H1 (cell line): Measurements from ENCODE around the gene CRK. TPM values are rescaled to one million over a fixed set of nuclear protein-coding genes. Genes with fewer than 3 reads are reported as not detected.

Experiments used
- CTCF ChIA-PET: fragments of 300-600 bp; sonication (Branson Sonifier 250); formaldehyde crosslinking; loops from one replicate; lab custom pipeline; 2021; ENCODE audit not compliant: partially characterized antibody; lab: Charles Lee
- POLR2A ChIA-PET: fragments of 300-600 bp; sonication (Branson Sonifier 250); formaldehyde crosslinking; loops from one replicate; lab custom pipeline; 2021; ENCODE audit warnings: inconsistent platforms; ENCODE audit not compliant: partially characterized antibody; lab: Charles Lee
- DNase-seq, 2 experiments: peaks; one replicate each; pipeline versions ENCODE4 v3.0.0 to v3.0.0-alpha.2; 2010 to 2022; ENCODE audit warnings: low spot score in 2 of 2, low read depth in 1 of 2, mixed read lengths in 1 of 2
- FAIRE-seq: peaks from 2 replicates; lab custom pipeline; 2011; peaks lifted over from hg19 to GRCh38; lab: Jason Lieb, UNC
- H2AFZ ChIP-seq: 2 replicates; pipeline ENCODE4 v1.8.1; 2012; ENCODE audit warnings: low read length, inconsistent platforms
- H2AK5ac ChIP-seq: 2 replicates; pipeline ENCODE4 v1.6.1; 2013; ENCODE audit warnings: low read depth, low read length
- H2BK120ac ChIP-seq: replicated peaks from 2 replicates; pipeline ENCODE3; 2013; ENCODE audit warnings: low read depth, low read length, inconsistent platforms
- H2BK12ac ChIP-seq: 2 replicates; pipeline ENCODE4 v1.6.1; 2013; ENCODE audit warnings: low read depth, low read length
- H2BK15ac ChIP-seq: 2 replicates; pipeline ENCODE4 v1.6.1; 2013; ENCODE audit warnings: low read length
- H2BK20ac ChIP-seq: 2 replicates; pipeline ENCODE4 v1.6.1; 2013; ENCODE audit warnings: low read length
- H2BK5ac ChIP-seq: 2 replicates; pipeline ENCODE4 v1.6.1; 2013; ENCODE audit warnings: low read depth, low read length
- H3K14ac ChIP-seq: 2 replicates; pipeline ENCODE4 v1.6.1; 2013; ENCODE audit warnings: inconsistent platforms; ENCODE audit not compliant: insufficient read length
- H3K18ac ChIP-seq: 2 replicates; pipeline ENCODE4 v1.6.1; 2013; ENCODE audit warnings: low read length; ENCODE audit errors: extremely low read depth
- H3K23ac ChIP-seq: 2 replicates; pipeline ENCODE4 v1.6.1; 2013; ENCODE audit warnings: inconsistent platforms; ENCODE audit not compliant: insufficient read length
- H3K23me2 ChIP-seq: 2 replicates; pipeline ENCODE4 v1.6.1; 2013; ENCODE audit warnings: low read depth, low read length
- H3K27ac ChIP-seq: 2 replicates; pipeline ENCODE4 v1.6.1; 2011; ENCODE audit warnings: low read depth, low read length, inconsistent platforms
- H3K27me3 ChIP-seq, 4 experiments: replicated peaks in 1 of 4; 1 replicate in 1 of 4; 2 replicates in 3 of 4; pipeline versions ENCODE4 v1.6.1 to v1.8.1; 2011 to 2013; ENCODE audit warnings: low read length in 3 of 4, mild to moderate bottlenecking in 3 of 4, inconsistent platforms in 2 of 4, mixed read lengths in 2 of 4, moderate library complexity in 1 of 4; ENCODE audit not compliant: control insufficient read depth in 3 of 4, insufficient read depth in 3 of 4; ENCODE audit errors: extremely low read depth in 1 of 4
- H3K36me3 ChIP-seq, 4 experiments: 2 replicates each; pipeline versions ENCODE4 v1.6.1 to v1.8.1; 2011 to 2013; ENCODE audit warnings: mild to moderate bottlenecking in 4 of 4, low read length in 3 of 4, moderate library complexity in 2 of 4, control low read depth in 1 of 4, inconsistent platforms in 1 of 4; ENCODE audit not compliant: insufficient read depth in 4 of 4, control insufficient read depth in 2 of 4
- H3K4ac ChIP-seq: replicated peaks from 2 replicates; pipeline ENCODE3; 2013; ENCODE audit warnings: low read length, low read depth, mixed read lengths, inconsistent platforms; ENCODE audit not compliant: insufficient read length
- H3K4me1 ChIP-seq, 4 experiments: replicated peaks in 1 of 4; 1 replicate in 1 of 4; 2 replicates in 3 of 4; pipeline versions ENCODE4 v1.6.1 to v1.8.1; 2011 to 2013; ENCODE audit warnings: low read length in 3 of 4, inconsistent platforms in 2 of 4, mixed read lengths in 1 of 4; ENCODE audit not compliant: insufficient read depth in 4 of 4, control insufficient read depth in 3 of 4
- H3K4me2 ChIP-seq, 2 experiments: 2 replicates each; pipeline versions ENCODE4 v1.6.1 to v1.8.1; 2011 to 2013; ENCODE audit warnings: low read depth in 2 of 2, low read length in 2 of 2, control low read depth in 1 of 2, inconsistent platforms in 1 of 2, mild to moderate bottlenecking in 1 of 2; ENCODE audit not compliant: insufficient read depth in 1 of 2
- H3K4me3 ChIP-seq, 4 experiments: fragments of 200-600, 300-600 bp in 1 of 4; sonication (generic), shearing (Covaris generic), sonication (Bioruptor Twin) in 1 of 4; 2 replicates each; pipeline versions ENCODE4 v1.5.1 to v1.8.1; 2011 to 2016; ENCODE audit warnings: low read length in 4 of 4, low read depth in 3 of 4, control low read depth in 2 of 4, inconsistent platforms in 2 of 4, mild to moderate bottlenecking in 2 of 4, mixed read lengths in 1 of 4, moderate library complexity in 1 of 4; ENCODE audit not compliant: insufficient read depth in 2 of 4; ENCODE audit errors: extremely low read depth in 1 of 4
- H3K56ac ChIP-seq: replicated peaks from 2 replicates; pipeline ENCODE3; 2013; ENCODE audit warnings: low read depth, mild to moderate bottlenecking, mixed read lengths, low read length, inconsistent platforms; ENCODE audit not compliant: insufficient read length
- H3K79me1 ChIP-seq: 2 replicates; pipeline ENCODE4 v1.6.1; 2013; ENCODE audit warnings: low read depth, low read length, control low read depth
- H3K79me2 ChIP-seq, 2 experiments: 2 replicates each; pipeline versions ENCODE4 v1.6.1 to v1.8.1; 2012 to 2013; ENCODE audit warnings: low read length in 2 of 2, mild to moderate bottlenecking in 2 of 2, inconsistent platforms in 1 of 2; ENCODE audit not compliant: insufficient read depth in 2 of 2, control insufficient read depth in 1 of 2
- H3K9ac ChIP-seq, 4 experiments: replicated peaks in 1 of 4; 1 replicate in 1 of 4; 2 replicates in 3 of 4; pipeline versions ENCODE4 v1.6.1 to v1.8.1; 2011 to 2013; ENCODE audit warnings: low read depth in 3 of 4, low read length in 3 of 4, control low read depth in 2 of 4, mild to moderate bottlenecking in 2 of 4, moderate library complexity in 2 of 4, inconsistent platforms in 1 of 4; ENCODE audit errors: extremely low read depth in 1 of 4
- H3K9me3 ChIP-seq, 2 experiments: 2 replicates each; pipeline versions ENCODE4 v1.6.1 to v1.8.1; 2012 to 2013; ENCODE audit warnings: mild to moderate bottlenecking in 2 of 2, moderate library complexity in 2 of 2, control low read depth in 1 of 2, inconsistent platforms in 1 of 2, low read depth in 1 of 2, low read length in 1 of 2, mixed read lengths in 1 of 2; ENCODE audit not compliant: insufficient read depth in 2 of 2
- H4K20me1 ChIP-seq, 2 experiments: replicated peaks in 1 of 2; 2 replicates each; pipeline versions ENCODE3 to v1.8.1; 2011 to 2013; ENCODE audit warnings: inconsistent platforms in 2 of 2, low read length in 2 of 2, mild to moderate bottlenecking in 1 of 2; ENCODE audit not compliant: insufficient read depth in 2 of 2, control insufficient read depth in 1 of 2
- H4K5ac ChIP-seq: 2 replicates; pipeline ENCODE4 v1.6.1; 2013; ENCODE audit warnings: low read length, low read depth, mixed read lengths, inconsistent platforms; ENCODE audit not compliant: insufficient read length
- H4K8ac ChIP-seq: 2 replicates; pipeline ENCODE4 v1.8.0; 2013; ENCODE audit warnings: mild to moderate bottlenecking, moderate library complexity, low read length, inconsistent platforms; ENCODE audit not compliant: insufficient read depth; ENCODE audit errors: extremely low read depth
- H4K91ac ChIP-seq: replicated peaks from 2 replicates; pipeline ENCODE3; 2013; ENCODE audit warnings: low read length, mixed read lengths, inconsistent platforms; ENCODE audit not compliant: insufficient read length
- BCL11A ChIP-seq, 2 experiments: IDR thresholded peaks; one replicate each; pipeline ENCODE4 v1.6.1; 2011; ENCODE audit warnings: low read depth in 2 of 2, low read length in 2 of 2, mild to moderate bottlenecking in 2 of 2
- EZH2 ChIP-seq: fragments of 200-600 bp; sonication (generic); IDR thresholded peaks from 2 replicates; pipeline ENCODE4 v1.7.1; 2012; ENCODE audit warnings: low read depth, mild to moderate bottlenecking, moderate library complexity, low read length, inconsistent platforms; ENCODE audit not compliant: severe bottlenecking
- FOSL1 ChIP-seq: IDR thresholded peaks from 2 replicates; pipeline ENCODE4 v1.6.1; 2011; ENCODE audit warnings: mild to moderate bottlenecking, low read depth, low read length, moderate library complexity; ENCODE audit not compliant: insufficient read depth
- GTF2F1 ChIP-seq: IDR thresholded peaks from 2 replicates; pipeline ENCODE4 v1.6.1; 2012; ENCODE audit warnings: low read depth, low read length, improper control_type of control experiment, borderline replicate concordance
- HDAC2 ChIP-seq, 2 experiments: fragments of 300-600 bp in 1 of 2; sonication (generic) in 1 of 2; IDR thresholded peaks; 2 replicates each; pipeline ENCODE4 v1.6.1; 2011 to 2012; ENCODE audit warnings: low read depth in 2 of 2, low read length in 2 of 2, mild to moderate bottlenecking in 2 of 2, moderate library complexity in 2 of 2, borderline replicate concordance in 1 of 2, inconsistent platforms in 1 of 2
- HDAC6 ChIP-seq: IDR thresholded peaks from one replicate; pipeline ENCODE4 v1.7.1; 2012; ENCODE audit warnings: low read depth, mild to moderate bottlenecking, inconsistent platforms, low read length, moderate library complexity
- KDM4A ChIP-seq: IDR thresholded peaks from one replicate; pipeline ENCODE4 v1.7.1; 2012; ENCODE audit warnings: low read depth, mild to moderate bottlenecking, moderate library complexity, low read length, inconsistent platforms; ENCODE audit not compliant: severe bottlenecking
- KDM5A ChIP-seq: fragments of 200-600 bp; IDR thresholded peaks from 2 replicates; pipeline ENCODE4 v1.7.1; 2012; ENCODE audit warnings: mild to moderate bottlenecking, low read length, inconsistent platforms, mixed read lengths
- RXRA ChIP-seq: IDR thresholded peaks from 2 replicates; pipeline ENCODE4 v1.6.1; 2011; ENCODE audit warnings: low read depth, mild to moderate bottlenecking, low read length, moderate library complexity; ENCODE audit not compliant: insufficient read depth
- TAF7 ChIP-seq: optimal IDR thresholded peaks from 2 replicates; pipeline ENCODE3; 2011; ENCODE audit warnings: low read depth, mild to moderate bottlenecking, inconsistent platforms, low read length, moderate library complexity, borderline replicate concordance
- WGBS, 2 experiments: shearing (Covaris generic) in 1 of 2; methylation state at CpG; one replicate each; pipeline versions ENCODE4 v1.1.6 to v1.1.7; 2013 to 2015; ENCODE audit warnings: low lambda C conversion rate in 2 of 2, mixed read lengths in 2 of 2, inconsistent platforms in 1 of 2, low coverage in 1 of 2, missing lambda C conversion rate in 1 of 2; ENCODE audit not compliant: insufficient replicate concordance in 2 of 2, insufficient coverage in 1 of 2, insufficient read length in 1 of 2; ENCODE audit errors: extremely low coverage in 1 of 2, missing lambda C conversion rate in 1 of 2; 5-methylcytosine and 5-hydroxymethylcytosine counted together
- polyA plus RNA-seq, 7 experiments: library from polyadenylated mRNA; depleted of rRNA in 3 of 7; stranded (reverse) in 5 of 7; unstranded in 2 of 7; fragments of >200 nt in 5 of 7; fragments of 200-250 nt in 2 of 7; gene quantifications; 1 replicate in 5 of 7; 2 replicates in 1 of 7; 4 replicates in 1 of 7; pipeline versions ENCODE4 v1.2.1 to v1.2.3, GENCODE V29; 2011 to 2013; ENCODE audit warnings: missing spikeins in 2 of 7, mixed read lengths in 2 of 7
- total RNA-seq: library from RNA; stranded (reverse); fragmentation: NEBNext Ultra II Directional; extraction: Animal tissue kit (Norgen Biotek cat#: 25700); gene quantifications from 2 replicates; pipeline ENCODE4 v1.2.1, GENCODE V29; 2021

The CRK gene
- total and polyA plus RNA-seq, 2 of the 8 experiments (the other 6 are each of a cell fraction or from before 2014, with no cell fraction given): 32.8 to 57.1 TPM

- Histone ChIP-seq H3K9ac (peak within 1 kb of the TSS; percentile 86 to 99 (median 94)), H2BK20ac (no peak within 1 kb of the TSS), H3K4me1 (peaks cover 0 to 5% (median 2%) of the 10 kb centered on the region in 4 experiments; a peak in 5 of 7 replicates), H2BK15ac (no peak within 1 kb of the TSS), H3K79me2 (peaks cover 45 to 49% of the 10 kb centered on the region in 2 experiments), H3K4me3 (peak within 1 kb of the TSS; percentile 74 to 100 (median 97)), H3K27ac (peak within 1 kb of the TSS; percentile 98), H3K23ac (no peak within 1 kb of the TSS), H3K18ac (peak within 1 kb of the TSS; percentile 96), H2AFZ (no peak within 1 kb of the TSS), H3K4ac (peak within 1 kb of the TSS; percentile 99), H4K8ac (peak within 1 kb of the TSS; percentile 100), H2AK5ac (peak within 1 kb of the TSS; percentile 91), H3K56ac (peak within 1 kb of the TSS; percentile 98), H3K14ac (no peak within 1 kb of the TSS), H3K23me2 (peaks cover 7% of the 10 kb centered on the region; the same call in 1 of the 2 replicates), H3K36me3 (no peaks in the 10 kb centered on the region; a peak in 1 of 8 replicates), H4K5ac (peak within 1 kb of the TSS; percentile 100), H3K79me1 (no peaks in the 10 kb centered on the region; the same call in 1 of the 2 replicates), H2BK5ac (peak within 1 kb of the TSS; percentile 98), H3K9me3 (no peaks in the 10 kb centered on the region), H4K20me1 (peaks cover 11 to 13% of the 10 kb centered on the region in 2 experiments), H3K4me2 (peak within 1 kb of the TSS; percentile 82 to 92), H2BK120ac (peak within 1 kb of the TSS; percentile 94), H2BK12ac (peak within 1 kb of the TSS; percentile 70), H3K27me3 (no peaks in the 10 kb centered on the region; a peak in 1 of 7 replicates), H4K91ac (peak within 1 kb of the TSS; percentile 100)
- DNase-seq (peak; percentile 84 to 97), FAIRE-seq (no peak)
- 1% methylated on average over 64 of the region's 82 CpGs; no CpG with 5 or more reads in 1 of the 2 experiments for WGBS, 2 experiments
- ChIA-PET POLR2A (interaction anchor here (0.6 to 4.5 kb wide), 39 partner anchors 9 to 306 kb away, joined by 3 to 24 read pairs (median 4); partner anchors contain the start of genes CRK, INPP5K and TRARG1), CTCF (interaction anchor here (0.9 to 2.2 kb wide), 2 partner anchors 15 to 34 kb away, joined by 3 to 9 read pairs; no protein-coding TSS in a partner anchor)
- TF ChIP-seq KDM4A: peak; percentile 30
- no peak for TF ChIP-seq HDAC6
- no peak for TF ChIP-seq BCL11A (IDR thresholded peaks at IDR 0.05; ENCODE audit: low read depth in 2 of 2, low read length in 2 of 2)
- no peak for TF ChIP-seq KDM5A
- TF ChIP-seq RXRA: no peak
- TF ChIP-seq GTF2F1: peak; percentile 82; the same call in 1 of the 2 replicates
- no peak for TF ChIP-seq EZH2
- TF ChIP-seq TAF7: peak; percentile 98
- TF ChIP-seq HDAC2 (IDR thresholded peaks at IDR 0.05; ENCODE audit: borderline replicate concordance in 1 of 2, low read depth in 2 of 2, low read length in 2 of 2): 0 out of 4 replicates have a peak, but pooled peaks of 1 of the 2 experiments have one; percentile 38
- no peak for TF ChIP-seq FOSL1
These were observed 56.1 kb downstream of the CRK start, which contains the start of gene YWHAE for GRCh38 chr17:1399679-1400512. YWHAE (minus strand) TSS chr17:1400222; CDS start chr17:1400110, 112 bp downstream.
